Measurements from ENCODE around the gene RECQL.
"Not testable (repeated sequence)": the region's sequence is repeated elsewhere in the genome, so short reads cannot be mapped to it uniquely, and the experiment has no call there.

Gene RECQL

DNA sequence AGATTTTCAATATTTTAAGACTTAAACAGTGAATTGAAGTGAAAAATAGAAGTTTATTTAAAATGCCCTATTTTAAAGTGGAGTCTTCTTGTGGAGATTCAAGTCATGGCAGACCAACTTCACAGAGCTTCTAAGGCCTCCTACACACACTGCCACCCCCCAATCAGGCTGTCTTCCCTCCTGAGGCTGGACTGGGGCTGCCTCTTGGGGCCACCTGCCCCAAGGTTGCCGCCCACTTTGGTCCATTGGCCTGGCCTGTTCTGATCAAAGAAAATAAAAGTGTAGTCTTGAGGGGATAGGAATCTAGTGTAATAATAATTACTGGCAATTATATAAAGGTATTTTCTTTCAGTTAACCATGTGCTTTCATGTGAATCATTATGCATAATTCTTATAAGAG is 1.4 kb upstream of the RECQL start:
- DNase-seq (ENCODE audit: low spot score) = no peak

DNA sequence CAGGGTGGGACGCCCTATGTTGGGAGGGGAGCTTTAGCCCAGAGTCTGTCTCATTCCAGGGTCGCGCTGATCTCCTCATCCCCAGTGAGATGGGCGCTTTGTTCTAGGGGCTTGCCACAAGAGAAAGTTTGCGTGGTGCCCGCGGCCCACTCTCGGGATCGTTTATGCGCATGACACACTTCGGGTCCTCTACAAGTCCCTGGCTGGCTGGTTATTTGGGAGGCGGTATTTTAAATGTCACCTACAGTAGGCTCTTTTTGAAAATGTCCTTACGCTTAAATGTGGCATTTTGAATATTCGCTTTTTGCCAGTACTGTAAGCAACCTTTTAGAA is 695 bp upstream of the RECQL start:
- peak; percentile 14 for DNase-seq (ENCODE audit: low spot score)

DNA sequence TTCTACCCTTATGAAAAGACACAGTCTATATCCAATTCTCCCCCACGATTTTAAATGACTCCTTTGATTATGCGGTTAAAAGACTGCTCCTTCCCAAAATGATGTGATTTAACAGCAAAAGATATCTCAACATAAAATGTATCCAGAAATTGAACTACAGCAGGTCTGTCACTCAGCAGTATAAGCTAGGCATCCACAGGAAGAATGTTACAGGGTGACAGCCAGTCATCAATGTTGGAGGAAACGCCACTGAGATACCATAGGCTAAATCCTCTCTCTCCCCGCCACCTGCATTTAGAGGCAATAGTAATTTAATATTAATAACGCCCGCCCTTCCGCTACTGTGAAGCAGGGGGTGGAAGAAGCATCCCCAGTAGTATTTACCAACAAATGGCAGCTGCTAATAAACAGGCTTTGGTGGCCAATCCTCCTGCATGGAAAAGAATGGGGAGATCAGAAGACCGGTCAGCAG is 613 bp downstream of the RECQL start:
- no peak for DNase-seq (ENCODE audit: low spot score)

DNA sequence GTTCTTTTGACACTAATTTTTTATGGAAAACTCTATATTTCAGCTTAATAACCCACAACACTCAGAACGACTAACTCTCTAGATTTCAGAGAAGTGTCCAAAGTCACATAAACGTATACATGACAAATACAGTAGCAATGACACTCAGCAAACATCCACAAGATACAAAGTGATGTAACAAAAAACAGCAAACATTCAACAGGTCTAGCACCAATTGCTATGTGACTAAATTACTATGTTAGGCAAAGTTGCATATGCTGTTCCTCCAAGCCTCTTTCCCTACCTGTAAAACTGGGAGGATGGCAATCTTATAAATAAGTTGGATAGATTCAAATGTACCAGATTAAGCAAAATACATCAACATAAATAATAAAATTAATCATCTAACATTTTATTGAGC is 1.7 kb downstream of the RECQL start:
- DNase-seq (ENCODE audit: low spot score) = no peak

DNA sequence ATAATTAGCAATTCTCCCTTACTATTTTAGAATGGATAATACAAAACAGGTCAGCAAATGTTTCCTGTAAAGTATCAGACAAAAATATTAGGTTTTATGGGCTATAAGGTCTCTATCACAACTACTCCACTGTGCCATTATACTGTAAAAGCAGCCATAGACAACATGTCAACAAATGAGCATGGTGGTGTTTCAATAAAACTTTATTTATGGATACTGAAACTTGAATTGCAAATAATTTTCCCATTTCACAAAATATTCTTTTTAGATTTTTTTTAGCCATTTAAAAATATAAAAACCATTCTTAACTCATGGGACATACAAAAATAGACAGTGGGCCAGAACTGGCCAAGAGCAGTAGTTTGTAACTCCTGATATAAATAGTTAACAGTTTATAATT is 15.4 kb downstream of the RECQL start:
- DNase-seq (ENCODE audit: low spot score) = no peak

DNA sequence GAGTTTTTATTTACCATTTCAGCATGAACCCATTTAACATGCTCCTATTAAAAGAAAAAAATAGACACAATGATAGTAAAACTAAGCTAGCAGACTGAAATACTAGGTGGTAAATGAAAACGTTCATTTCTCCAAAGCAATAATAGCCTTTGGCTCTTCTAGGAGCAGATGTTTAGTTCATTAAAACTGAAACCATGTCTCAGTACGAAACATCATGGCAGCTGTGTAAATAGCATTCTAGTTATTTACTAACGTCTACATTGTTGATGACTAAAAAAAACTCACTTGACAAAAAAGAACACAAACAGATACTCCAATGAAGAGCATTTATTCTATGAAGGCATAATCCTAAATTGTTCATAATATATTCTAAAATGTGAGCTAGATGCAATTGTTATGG is 17.9 kb downstream of the RECQL start:
- no peak for DNase-seq (ENCODE audit: low spot score)

DNA sequence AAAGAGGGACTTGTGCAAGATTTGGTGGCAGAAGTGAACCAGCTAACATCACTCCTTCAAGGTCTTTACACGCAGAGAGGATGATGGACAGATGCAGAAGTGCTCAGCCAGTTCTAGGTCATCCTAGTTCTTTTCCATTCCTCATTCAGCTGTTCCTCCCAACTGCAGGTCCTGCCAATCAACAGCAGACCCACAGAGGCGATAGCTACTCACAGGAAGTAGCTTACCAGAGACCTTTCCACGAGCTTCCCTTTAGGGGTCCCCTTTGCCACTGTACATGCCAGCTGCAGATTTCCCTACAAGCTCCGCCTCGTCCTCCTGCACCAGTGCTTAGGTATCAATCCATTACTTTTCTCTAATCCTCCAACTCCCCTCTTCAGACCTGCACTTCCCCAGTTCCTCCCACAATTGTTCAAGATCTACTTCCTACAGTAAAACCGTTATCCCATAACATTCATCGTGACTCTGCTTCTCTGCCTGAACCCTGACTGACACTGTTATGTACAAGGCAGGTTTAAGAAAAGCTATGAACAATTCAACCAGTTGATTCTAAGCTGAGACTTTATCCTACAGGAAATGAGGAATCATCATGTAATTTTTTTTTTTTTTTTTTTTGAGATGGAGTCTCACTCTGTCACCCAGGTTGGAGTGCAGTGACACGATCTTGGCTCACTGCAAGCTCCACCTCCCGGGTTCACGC is 22.5 kb downstream of the RECQL start:
- no peak for DNase-seq (ENCODE audit: low spot score)

DNA sequence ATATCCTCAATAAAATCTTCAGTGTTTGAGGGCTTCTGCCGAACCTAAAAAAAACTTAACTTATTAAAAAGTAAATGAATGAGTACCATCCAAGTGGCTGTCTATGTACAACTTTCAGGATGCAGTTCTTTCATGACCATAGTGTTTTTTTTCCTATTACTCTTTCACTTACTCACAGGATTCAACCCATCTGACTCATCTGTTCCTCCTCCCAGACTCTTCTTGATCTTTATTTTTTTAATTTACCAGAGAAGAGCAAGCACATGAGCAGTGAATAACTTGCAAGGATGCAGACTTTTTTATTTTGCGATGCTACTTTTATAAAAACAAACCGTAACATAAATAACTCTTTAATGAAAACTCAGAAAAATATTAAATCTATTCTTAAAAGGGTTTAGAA is 24.5 kb downstream of the RECQL start:
- no peak for DNase-seq (ENCODE audit: low spot score)

DNA sequence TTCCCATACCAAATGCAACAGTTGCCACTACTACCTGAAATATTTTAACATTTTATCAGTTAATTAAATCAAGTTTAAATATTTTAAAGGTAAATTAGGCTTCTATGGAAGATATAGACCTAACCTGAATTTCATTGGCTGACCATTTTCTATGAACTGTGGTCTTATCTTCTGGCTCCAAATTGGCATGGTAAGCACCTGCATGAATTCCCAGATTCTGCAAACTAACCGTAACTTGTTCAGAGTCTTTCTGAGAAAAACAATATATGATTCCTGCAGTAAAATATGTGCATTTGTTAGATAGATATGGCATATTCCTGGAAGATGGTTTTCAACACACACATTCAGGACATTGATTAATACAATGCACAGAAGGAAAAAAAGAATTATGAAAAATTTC is 25.9 kb downstream of the RECQL start:
- no peak for DNase-seq (ENCODE audit: low spot score)

DNA sequence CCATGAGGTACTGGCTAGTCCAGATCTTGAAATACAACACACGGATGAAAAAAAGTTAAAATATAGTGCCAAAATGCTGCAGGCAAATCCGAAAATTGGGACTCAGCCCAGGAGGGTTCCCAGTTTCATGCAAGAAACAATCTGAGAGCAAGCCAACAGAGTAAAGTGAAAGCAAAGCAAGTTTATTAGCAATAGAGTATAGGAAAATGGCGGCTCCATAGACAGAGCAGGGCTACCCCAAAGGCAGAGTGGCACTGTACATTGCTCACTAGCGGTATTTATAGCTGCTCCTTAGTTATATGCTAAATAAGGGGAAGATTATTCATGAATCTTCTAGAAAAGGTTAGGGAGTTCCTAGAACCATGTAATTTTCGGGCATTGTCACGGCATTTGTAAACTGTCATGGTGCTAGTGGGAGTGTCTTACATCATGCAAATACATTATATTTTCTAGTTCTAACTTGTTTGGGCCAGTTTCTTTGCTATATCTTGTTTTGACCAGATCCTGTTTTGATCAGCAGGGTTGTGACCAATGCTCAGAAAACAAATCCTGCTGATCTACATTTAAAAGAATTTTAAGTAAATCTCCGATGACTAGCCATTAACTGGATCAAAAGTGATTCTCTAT is 29.1 kb downstream of the RECQL start:
- no peak for DNase-seq (ENCODE audit: low spot score)

DNA sequence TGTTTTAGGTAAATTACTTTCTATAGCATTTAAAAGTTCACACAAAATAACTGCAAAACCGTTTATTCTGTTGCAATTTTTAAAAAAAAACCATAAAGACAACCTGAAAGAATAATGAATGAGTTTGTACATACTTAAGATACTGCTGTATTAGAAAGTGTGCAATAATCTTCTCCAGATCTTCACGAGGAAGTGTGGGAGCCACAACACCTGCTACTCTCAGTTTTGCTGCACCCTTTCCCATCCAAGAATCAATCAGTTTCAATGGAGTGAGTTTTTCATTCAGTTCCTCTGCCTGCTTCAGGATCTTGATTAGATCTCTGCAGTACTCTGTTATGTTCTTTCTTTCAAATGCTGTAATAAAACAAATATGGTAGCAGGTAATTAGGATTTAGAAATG is 30.1 kb downstream of the RECQL start:
- DNase-seq (ENCODE audit: low spot score) = no peak

DNA sequence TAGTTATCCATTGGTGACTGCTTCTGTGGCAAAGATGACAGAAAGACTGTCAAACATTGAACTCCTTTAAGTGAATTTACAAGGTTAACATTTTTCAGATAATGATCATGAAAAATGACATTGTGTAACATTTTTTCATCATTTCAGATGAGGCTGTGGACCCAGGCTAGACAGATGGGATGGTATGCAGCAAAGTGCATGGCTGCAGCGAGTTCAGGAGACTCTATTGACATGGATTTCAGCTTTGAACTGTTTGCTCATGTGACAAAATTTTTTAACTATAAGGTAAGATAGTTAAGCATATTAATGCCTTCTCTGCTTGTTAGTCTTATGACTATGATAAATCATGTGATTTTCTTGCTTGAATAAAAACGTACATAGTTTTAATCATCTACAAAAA is 34.1 kb downstream of the RECQL start:
- not testable (repeated sequence) for DNase-seq (ENCODE audit: low spot score)

DNA sequence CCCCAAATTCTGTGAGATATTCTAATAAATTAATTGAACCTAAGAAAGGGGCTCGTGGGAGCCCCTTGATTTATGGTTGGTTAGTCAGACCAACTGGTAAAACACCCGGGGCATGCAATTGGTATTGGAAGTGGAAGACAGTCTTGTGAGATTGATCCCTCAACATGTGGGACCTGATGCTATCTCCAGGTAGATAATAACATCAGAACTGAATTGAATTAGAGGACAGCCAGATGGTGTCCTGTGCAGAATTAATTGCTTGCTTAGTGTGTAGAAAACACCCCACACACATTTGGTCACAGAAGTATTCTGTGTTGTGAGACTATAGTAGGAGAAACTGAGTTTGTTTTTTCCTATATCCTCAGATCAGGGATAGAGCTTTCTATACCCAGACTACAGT is 42.0 kb downstream of the RECQL start:
- DNase-seq (ENCODE audit: low spot score) = no peak

DNA sequence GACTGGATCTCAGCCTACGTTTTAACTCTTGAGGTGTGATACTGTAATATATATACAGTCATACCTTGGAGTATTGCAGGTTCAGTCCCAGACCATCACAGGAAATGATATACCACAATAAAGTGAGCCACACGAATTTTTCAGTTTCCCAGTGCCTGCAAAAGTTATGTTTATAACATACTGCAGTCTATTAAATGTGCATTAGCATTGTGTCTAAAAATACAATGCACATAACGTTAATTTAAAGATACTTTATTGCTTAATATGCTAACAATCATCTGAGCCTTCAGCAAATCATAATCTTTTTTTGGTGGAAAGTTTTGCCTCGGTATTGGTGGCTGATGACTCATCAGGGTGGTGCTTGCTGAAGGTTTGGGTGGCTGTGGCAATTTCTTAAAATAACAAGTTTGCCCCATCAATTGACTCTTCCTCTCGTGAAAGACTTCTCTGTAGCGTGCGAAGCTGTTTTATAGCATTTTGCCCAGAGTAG is 45.1 kb downstream of the RECQL start:
- DNase-seq (ENCODE audit: low spot score) = no peak

DNA sequence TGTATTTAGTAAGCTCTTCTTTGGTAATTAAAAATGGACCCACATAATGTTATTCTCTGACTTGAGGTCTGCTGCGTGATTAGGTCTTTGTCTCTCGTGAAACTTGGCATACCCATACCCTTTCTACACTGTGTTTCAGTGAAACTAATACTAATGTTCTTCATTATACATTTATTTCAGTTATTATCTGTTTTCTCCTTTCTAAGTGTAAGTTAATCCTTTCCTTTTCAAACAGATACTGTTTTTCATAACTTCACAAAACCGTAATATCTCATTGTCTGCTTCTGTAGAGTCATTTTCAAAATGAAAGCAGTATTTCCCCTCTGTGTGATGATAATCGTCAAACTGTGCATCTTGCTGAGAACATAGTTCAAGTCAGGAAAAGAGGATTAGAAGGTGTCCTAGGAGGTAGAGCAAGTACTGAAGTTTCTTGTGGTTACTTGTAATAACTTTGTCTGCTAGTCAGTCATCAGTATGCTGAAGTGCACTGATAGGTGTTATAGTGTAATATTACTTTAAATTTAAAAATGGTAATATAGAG is 48.1 kb downstream of the RECQL start:
- no peak for DNase-seq (ENCODE audit: low spot score)

DNA sequence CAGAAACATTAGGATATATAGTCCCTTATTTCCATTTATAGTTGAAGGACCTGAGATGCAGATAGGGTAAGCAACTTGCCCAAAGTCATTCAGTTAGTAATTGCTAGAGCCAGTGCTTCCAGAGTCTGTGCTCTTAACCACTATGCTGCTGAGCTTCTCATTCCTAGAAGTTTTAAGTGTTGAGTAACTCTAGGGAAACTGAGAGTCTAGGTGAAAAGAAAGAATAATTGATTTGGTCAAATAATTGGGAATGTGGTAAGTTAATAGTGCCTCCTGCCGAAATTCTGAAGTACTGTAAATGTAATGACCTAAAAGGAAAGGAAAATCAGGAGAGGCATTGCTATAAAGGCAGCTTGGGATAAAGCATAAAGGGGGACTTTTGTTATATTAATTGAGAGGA is 49.9 kb downstream of the RECQL start:
- no peak for DNase-seq (ENCODE audit: low spot score)

DNA sequence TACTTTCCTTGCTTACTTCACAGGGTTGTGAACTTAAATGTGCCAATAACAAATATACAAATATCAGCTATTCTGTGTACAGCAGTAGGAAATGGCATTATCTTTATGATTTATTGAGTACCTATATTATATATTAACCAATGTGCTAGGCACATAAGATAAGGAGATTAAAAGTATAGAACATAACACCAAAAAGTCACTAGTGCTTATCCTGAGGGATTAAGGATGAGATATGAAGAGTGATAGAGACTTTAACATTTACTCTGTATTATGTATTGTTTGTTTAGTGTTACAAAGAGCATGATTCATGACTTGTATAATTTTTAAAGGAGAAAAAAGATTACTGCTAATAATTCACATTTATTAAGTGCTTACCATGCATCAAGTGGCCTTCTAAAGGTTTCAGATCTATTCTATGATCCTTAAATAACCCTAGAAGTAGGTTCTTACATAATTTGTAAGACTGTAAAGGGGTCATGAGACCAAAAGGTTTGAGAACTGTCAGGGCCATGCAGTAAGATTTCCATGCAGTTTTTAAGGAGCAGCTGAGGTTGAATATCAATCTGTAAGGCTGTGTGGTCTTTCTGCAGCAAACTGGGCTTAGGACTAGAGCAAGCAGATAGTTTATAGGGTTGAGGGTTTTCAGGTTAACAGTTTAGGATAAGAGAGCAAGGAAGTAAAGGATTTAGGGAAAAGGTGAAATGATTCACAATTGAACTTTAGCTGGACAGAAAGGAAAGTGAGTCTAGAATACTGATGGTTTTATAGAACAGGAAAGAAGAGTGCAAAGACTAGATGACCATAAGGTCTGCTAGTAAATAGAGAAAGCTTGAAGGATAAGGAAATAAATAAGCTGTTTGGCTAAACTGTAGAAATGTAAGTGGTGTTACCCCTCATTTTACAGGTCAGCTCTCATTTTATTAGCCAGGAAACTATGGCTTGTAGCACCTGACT is 57.0 kb downstream of the RECQL start:
- no peak for DNase-seq (ENCODE audit: low spot score)

DNA sequence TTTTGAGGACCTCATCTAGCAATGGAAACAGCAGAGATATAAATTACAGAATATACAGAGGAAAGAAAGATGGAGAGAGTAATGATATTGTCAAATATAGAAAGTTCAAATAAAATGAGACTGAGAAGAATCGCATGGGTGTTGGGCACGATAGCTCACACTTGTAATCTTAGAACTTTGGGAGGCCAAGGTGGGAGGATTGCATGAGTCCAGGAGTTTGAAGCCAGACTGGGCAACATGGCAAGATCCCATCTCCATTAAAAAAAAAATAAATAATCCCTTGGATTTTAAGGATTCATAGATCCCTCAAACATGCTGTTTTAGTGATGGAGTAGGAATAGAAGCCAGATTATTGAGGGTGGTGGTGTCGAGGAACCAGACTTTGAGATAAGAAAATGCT is 62.1 kb downstream of the RECQL start:
- no peak for DNase-seq (ENCODE audit: low spot score)

DNA sequence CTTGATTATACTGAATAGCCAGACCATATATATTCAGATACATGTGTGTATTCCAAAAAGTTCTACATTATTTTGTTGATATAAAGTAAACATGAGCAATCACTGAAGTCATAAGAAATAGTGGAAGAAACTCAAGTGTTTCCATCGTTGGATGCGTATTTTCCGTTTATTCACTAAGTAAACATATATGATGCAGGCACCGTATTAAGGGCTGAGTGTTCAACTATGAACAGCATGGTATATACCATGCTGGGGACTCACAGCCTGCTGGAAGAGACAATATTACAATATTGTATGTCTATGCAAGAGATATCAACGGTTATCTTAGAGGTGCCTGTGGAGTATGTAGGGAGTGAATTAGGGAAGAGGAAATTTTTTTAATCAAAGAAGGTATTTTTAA is 62.8 kb downstream of the RECQL start:
- no peak for DNase-seq (ENCODE audit: low spot score)

DNA sequence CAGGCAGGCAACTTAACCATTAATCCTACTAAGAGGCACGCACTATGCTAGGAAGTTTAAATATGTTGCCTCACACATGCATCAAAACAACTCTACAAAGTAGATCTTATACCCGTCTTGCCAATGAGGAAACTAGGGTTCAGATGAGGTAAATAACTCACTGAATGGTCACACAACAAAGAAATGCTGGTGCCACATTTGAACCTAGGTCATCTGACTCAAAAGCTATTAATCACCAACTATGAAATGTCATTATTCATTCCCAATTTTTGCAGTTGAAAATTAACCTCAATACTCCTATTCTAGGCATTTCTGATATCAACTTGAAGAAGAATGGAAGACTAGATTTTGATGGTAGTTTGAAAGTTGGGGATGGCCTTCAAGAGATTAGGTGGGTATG is 66.7 kb downstream of the RECQL start:
- DNase-seq (ENCODE audit: low spot score) = no peak

DNA sequence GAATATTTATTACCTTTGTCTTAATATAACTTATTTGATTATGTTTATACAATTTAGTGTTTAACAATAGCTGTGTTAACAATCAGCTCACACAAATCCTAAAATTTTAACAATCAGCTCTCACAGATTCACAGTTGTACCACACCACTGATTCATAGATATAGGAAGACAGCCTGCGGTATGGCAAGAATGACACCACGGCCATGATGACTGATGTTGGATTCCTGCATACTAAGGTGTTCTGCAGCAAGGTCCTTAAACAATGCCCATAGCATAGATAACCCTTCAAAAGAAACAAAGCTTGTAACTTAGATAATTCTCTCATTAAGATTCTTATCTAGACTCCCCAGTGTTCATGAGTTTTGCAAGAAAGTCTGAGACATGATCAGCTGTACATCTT is 67.9 kb downstream of the RECQL start:
- DNase-seq (ENCODE audit: low spot score) = no peak

DNA sequence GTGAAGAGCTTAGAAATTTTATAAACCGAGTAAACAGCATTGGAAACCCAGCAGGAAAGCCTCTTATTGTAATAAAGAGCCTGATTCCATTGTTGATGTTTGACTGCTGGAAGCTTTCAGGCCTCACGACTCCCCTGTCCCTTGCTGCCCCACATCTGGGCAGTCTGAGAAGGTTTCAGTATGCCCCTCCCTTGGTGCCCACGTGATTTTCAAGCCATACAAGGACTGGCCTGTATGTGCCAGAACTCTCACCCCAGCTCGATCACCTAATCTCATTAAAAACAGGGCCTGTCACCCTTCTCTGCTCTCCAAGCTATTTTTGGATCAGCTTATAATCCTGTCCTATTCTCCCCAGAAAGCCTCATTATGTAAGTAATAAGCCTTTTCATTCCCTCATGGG is 71.4 kb downstream of the RECQL start:
- no peak for DNase-seq (ENCODE audit: low spot score)

DNA sequence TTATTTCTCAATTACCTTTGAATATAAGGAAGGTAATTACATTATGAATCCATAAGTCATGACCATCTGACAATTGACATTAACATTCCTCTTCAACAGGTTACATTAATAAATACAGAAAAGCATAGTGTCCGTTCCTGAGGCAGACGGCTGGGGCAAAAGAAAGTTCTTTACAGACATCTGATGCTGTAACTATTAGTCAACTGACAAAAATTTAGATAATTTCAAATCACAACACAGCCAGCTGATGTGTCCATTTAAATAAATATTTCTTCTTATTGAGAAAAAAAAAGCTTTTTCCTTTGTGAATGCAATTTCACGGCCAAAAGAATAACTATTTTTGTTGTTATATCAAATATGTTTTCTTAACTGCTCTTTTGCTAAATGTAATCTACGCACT is 73.2 kb downstream of the RECQL start:
- DNase-seq (ENCODE audit: low spot score) = no peak

All from germinal center (tissue), 1 donor.